ENCODE measurements around the gene FNTB.

GRCh38 chr14:65084554-65085505, 98.1 kb downstream of the FNTB start:
- TF ChIP-seq CTCF (IDR thresholded peaks at IDR 0.05; ENCODE audit: borderline replicate concordance, extremely low read depth, low read length, poor library complexity, severe bottlenecking), result no peak
- TF ChIP-seq EZH2 (IDR thresholded peaks at IDR 0.05; ENCODE audit: borderline replicate concordance, low read depth, low read length, severe bottlenecking), result no peak

Data from DND-41 (cell line).